Measurements from ENCODE around the gene LAMA5.

DNA sequence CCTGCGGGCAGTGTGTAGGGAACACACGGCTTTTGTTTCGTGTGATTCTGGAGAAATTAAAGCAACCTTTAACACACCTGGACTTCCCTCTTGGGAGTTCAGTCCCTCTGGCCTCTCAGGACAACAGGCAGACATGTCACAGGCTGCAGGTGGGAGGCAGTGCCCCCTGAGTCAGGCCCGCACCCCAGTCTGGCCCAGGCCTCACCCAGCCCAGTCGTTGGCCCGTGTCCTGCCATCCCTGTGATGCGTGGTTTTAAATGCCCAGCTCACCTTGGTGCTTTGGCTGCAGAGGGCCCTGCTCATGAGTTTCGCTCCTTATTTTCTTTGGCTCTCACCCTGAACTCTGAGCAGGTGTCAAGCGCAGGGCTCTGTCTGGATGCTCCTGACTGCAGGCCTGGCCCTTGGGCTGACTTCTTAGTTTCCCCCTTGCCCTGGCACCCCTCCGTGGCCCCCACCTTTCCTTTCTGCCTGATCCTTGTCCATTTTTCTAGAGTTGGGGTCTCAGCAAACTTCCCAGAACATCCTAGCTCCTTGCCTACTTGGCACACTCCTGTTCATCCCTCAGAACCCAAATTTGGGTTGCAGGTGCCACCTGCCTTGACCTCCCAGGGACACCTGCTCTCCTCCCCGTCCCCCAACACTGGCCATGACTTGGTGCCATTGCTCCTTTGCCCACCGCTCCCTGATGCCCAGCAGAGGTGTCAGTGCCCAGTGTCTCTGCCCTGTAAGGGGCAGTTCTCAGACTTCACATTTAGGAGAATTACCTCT, 42.2 kb upstream of the LAMA5 start:
- TF ChIP-seq, protein P1, sequence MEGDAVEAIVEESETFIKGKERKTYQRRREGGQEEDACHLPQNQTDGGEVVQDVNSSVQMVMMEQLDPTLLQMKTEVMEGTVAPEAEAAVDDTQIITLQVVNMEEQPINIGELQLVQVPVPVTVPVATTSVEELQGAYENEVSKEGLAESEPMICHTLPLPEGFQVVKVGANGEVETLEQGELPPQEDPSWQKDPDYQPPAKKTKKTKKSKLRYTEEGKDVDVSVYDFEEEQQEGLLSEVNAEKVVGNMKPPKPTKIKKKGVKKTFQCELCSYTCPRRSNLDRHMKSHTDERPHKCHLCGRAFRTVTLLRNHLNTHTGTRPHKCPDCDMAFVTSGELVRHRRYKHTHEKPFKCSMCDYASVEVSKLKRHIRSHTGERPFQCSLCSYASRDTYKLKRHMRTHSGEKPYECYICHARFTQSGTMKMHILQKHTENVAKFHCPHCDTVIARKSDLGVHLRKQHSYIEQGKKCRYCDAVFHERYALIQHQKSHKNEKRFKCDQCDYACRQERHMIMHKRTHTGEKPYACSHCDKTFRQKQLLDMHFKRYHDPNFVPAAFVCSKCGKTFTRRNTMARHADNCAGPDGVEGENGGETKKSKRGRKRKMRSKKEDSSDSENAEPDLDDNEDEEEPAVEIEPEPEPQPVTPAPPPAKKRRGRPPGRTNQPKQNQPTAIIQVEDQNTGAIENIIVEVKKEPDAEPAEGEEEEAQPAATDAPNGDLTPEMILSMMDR (IDR thresholded peaks at IDR 0.05) = no peak
- TF ChIP-seq POLR2A (IDR thresholded peaks at IDR 0.05) = no peak
- no peak for TF ChIP-seq EP300 (IDR thresholded peaks at IDR 0.05)

Measured in ovary (tissue), 3 donors.